Ectodermal cell (in vitro differentiated cells): ENCODE results near the gene LRMDA.

Source experiments
- H3K27ac ChIP-seq: 2 replicates; pipeline ENCODE4 v1.7.0; 2013; ENCODE audit warnings: mild to moderate bottlenecking, low read depth, low read length; ENCODE audit not compliant: insufficient read depth, poor library complexity, severe bottlenecking
- H3K27me3 ChIP-seq: 2 replicates; pipeline ENCODE4 v1.7.0; 2013; ENCODE audit warnings: mild to moderate bottlenecking, low read length; ENCODE audit not compliant: insufficient read depth, control insufficient read depth, poor library complexity, severe bottlenecking
- H3K36me3 ChIP-seq: one replicate; pipeline ENCODE4 v1.7.0; 2013; ENCODE audit warnings: low read length; ENCODE audit not compliant: control insufficient read depth, insufficient read depth
- H3K4me1 ChIP-seq: one replicate; pipeline ENCODE4 v1.7.0; 2013; ENCODE audit warnings: low read length; ENCODE audit not compliant: control insufficient read depth, insufficient read depth
- H3K4me3 ChIP-seq: 2 replicates; pipeline ENCODE4 v1.7.0; 2013; ENCODE audit warnings: low read depth, low read length, control low read depth; ENCODE audit not compliant: insufficient read depth
- H3K9me3 ChIP-seq: 2 replicates; pipeline ENCODE4 v1.7.0; 2013; ENCODE audit warnings: mild to moderate bottlenecking, low read length, moderate library complexity; ENCODE audit not compliant: control insufficient read depth
- WGBS, 2 experiments: methylation state at CpG; one replicate each; pipeline ENCODE4 v1.1.7; 2013; ENCODE audit warnings: missing lambda C conversion rate in 2 of 2; 5-methylcytosine and 5-hydroxymethylcytosine counted together

Gene LRMDA

DNA sequence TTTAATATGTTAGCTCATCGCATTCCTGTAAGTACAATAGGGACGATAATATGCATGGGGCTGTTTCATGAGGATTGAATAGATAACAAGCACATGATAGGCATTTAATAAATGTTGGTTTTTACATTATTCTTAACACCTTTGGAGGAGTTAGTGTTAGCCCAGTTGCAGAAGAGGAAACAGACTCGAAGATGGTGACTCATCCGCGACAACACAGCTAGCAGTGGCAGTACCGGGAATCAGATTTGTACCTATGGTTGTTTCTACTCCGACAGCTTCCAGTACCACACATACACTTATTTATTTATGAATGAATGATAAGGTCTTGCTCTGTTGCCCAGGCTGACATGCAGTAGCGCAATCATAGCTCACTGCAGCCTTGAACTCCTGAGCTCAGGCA is 2.9 kb downstream of the LRMDA start:
- H3K27me3 ChIP-seq: peaks cover 86% of the 10 kb centered on the region
- no peak overlapping the region for H3K27ac ChIP-seq
- 89 to 91% methylated on average over 7 to 8 of the region's 8 CpGs for WGBS, 2 experiments
- H3K4me3 ChIP-seq: no peak overlapping the region
- peaks cover 32% of the 10 kb centered on the region for H3K4me1 ChIP-seq
- H3K9me3 ChIP-seq: no peaks in the 10 kb centered on the region
- no peaks in the 10 kb centered on the region for H3K36me3 ChIP-seq

DNA sequence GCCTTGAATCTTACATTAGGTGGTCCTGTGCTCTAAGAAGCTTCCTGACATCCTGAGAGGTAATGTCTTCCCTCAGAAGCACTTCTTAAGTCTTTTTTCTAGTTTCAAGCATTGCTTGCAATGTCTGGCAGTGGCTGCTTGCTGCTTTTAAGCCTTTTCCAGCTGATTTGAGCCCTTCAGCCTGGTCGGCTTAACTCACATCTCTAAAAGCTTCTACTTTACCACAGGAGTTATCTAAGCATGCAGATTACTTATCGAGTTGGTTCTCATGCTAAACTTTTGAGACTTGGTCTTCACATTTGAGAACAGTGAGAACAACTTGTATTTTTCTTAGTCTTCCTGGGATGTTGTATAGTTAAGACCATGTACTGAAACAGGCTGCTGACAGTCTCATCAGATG is 3.9 kb downstream of the LRMDA start:
- no peak overlapping the region for H3K4me3 ChIP-seq
- H3K27ac ChIP-seq: no peak overlapping the region
- peaks cover 24% of the 10 kb centered on the region for H3K4me1 ChIP-seq
- 77 to 93% methylated on average over 2 of the region's 2 CpGs for WGBS, 2 experiments
- H3K9me3 ChIP-seq: no peaks in the 10 kb centered on the region
- H3K27me3 ChIP-seq: peaks cover 80% of the 10 kb centered on the region
- H3K36me3 ChIP-seq: no peaks in the 10 kb centered on the region

DNA sequence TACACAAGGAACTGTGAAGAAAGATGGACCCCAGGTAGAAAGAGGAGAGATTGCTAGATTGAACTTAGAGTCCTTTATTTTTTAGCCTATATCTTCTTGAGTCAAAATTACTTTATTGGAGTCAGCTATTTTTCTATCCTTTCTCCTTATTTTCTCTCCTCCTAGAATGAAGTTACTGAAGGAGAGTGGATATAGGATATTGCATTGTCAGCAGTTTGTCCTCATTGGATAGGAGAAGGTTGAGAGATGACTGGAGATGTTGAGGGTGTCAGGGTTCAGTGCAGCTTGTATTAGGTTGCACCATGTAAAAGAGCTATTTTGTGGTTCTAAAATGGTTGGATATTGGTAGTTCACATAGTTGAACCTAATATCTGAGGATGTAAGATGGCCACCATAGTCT is 5.5 kb downstream of the LRMDA start:
- Histone ChIP-seq H3K4me1 (peaks cover 20% of the 10 kb centered on the region), H3K27ac (no peak overlapping the region), H3K27me3 (peaks cover 68% of the 10 kb centered on the region), H3K36me3 (no peaks in the 10 kb centered on the region), H3K9me3 (no peaks in the 10 kb centered on the region), H3K4me3 (no peak overlapping the region)

DNA sequence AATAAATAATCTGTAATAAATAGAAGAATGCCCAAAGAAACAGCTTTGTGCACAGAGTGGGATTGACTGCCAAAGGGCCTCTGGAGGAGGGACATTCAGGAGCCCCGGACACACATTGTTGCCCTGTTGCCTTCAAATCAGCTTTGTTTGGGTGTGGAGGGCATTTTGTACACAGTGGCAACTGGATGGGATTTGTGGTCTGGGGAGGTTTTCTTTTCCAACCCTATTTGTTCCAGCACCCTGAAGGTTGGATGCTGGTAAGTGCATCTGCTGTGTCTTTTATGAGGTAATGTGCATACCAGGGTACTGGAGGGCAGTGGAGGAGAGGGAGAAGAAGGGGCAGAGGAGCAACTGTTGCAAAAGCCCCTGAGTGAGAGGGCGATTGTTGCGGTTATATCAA is 6.3 kb downstream of the LRMDA start:
- H3K4me3 ChIP-seq: no peak overlapping the region
- 92 to 97% methylated on average over 3 of the region's 3 CpGs for WGBS, 2 experiments
- H3K4me1 ChIP-seq: peaks cover 12% of the 10 kb centered on the region
- H3K36me3 ChIP-seq: no peaks in the 10 kb centered on the region
- peaks cover 60% of the 10 kb centered on the region for H3K27me3 ChIP-seq
- no peaks in the 10 kb centered on the region for H3K9me3 ChIP-seq
- H3K27ac ChIP-seq: no peak overlapping the region

DNA sequence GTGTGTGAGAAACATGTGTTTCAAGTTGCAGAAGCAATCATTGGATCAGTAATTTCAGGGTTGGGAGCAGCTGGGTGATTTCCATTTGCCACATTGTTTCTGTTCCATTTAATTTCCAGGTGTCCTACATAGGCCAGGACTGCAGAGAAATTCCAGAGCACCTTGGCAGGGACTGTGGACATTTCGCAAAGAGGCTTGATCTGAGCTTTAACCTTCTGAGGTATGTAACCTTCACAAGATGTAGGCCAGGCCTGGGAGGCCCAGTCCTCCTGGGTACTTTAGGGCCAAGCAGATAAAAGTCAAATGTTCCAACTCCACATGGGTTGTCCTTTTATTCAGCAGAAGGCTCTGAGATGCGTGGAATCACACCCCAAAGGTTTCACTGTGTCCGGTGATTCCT is 6.9 kb downstream of the LRMDA start:
- Histone ChIP-seq H3K9me3 (no peaks in the 10 kb centered on the region), H3K27ac (no peak overlapping the region), H3K36me3 (no peaks in the 10 kb centered on the region), H3K4me1 (peaks cover 7% of the 10 kb centered on the region), H3K27me3 (peaks cover 54% of the 10 kb centered on the region), H3K4me3 (no peak overlapping the region)
- whole genome bisulfite sequencing, 2 experiments: 92 to 94% methylated on average over 3 of the region's 3 CpGs

DNA sequence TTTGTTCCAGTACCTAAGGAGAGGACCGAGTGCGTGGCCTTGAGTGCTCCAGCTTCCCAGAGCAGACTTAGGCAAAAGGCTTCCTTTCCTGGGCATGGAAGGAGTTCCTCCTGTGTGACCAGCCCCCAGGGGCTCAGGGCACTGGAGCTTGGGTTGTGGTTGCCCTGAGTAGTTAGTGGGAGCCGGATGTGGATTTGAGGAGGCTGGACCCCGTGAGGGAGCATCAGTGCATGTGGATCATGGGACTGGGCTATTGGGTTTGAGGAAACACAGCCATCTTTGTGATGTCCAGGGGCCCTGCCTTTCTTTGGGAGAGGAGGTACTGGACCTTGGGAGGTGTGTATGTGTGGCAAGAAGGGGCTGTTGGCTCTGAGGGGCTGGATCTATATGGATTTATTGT is 8.4 kb downstream of the LRMDA start:
- 92 to 93% methylated on average over 4 of the region's 4 CpGs for WGBS, 2 experiments
- Histone ChIP-seq H3K4me1 (peaks cover 6% of the 10 kb centered on the region), H3K4me3 (no peak overlapping the region), H3K27me3 (peaks cover 39% of the 10 kb centered on the region), H3K36me3 (no peaks in the 10 kb centered on the region), H3K9me3 (no peaks in the 10 kb centered on the region), H3K27ac (no peak overlapping the region)

DNA sequence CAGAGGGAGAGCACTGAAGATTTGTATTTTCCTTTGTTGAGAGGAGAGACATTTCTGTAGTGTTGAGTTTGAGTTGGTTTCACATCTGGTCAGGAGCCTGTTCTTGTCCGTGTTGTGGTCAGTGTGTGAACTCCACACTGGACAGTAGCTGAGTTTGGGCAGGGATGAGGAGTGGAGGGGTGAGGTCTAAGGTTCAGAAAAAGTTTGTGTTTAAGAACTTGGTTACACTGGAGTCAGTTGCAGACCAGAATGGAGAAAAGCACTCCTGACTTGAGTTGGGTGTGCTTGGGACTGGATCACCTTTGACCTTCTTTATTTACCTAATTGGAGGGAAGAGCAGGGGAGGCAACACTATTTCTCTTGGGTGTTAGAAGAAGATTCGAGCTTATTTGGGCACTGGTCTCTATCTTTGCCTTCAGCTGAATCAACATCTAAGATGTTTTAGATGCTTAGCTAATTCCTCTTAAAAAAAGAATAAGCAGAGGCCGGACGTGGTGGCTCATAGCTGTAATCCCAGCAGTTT is 8.9 kb downstream of the LRMDA start:
- WGBS, 2 experiments: 94% methylated on average over 4 of the region's 4 CpGs
- no peaks in the 10 kb centered on the region for H3K36me3 ChIP-seq
- no peak overlapping the region for H3K4me3 ChIP-seq
- H3K4me1 ChIP-seq: peaks cover 3% of the 10 kb centered on the region
- peaks cover 33% of the 10 kb centered on the region for H3K27me3 ChIP-seq
- H3K27ac ChIP-seq: no peak overlapping the region
- H3K9me3 ChIP-seq: no peaks in the 10 kb centered on the region

DNA sequence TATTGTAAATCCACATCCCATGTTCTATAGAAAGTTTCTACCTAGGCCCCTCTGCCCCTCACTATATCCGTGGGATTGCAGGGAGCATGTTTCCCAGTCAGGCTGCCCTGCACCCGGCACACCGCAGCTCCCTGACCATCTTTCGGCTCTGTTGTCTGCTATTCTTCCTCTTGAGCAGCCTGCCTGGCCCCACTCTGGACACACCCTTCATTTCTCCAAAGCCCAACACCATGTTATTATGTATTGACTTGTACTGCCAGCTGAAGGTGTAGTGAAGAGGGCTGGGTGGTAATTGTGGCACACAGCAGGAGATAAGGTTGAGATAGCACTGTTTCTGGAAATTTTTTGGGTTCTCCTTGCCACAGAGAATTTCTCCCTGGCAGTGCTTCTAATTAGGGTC is 9.8 kb downstream of the LRMDA start:
- WGBS, 2 experiments: 82 to 98% methylated on average over 4 of the region's 4 CpGs
- Histone ChIP-seq H3K4me3 (no peak overlapping the region), H3K27ac (no peak overlapping the region), H3K27me3 (peaks cover 25% of the 10 kb centered on the region), H3K4me1 (no peaks in the 10 kb centered on the region), H3K36me3 (no peaks in the 10 kb centered on the region), H3K9me3 (no peaks in the 10 kb centered on the region)

DNA sequence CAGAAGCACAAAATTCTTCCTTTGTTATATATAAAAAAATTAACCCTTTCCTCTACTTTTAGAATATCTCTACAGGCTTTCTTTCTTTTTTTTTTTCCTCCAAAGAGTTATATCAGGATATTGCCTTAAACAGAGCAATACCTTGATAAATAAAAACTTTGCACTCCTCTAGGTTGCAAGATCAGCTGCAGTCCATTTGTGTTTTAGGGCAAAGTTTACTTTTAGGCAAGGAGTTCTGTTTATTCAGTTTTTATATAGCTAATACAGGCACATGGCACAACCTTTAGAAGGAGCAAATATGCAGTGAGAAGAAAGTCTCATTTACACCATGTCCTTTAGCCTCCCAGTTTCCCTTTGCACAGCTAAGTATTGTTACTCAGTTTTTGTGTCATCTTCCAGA is 10.3 kb downstream of the LRMDA start:
- no peak overlapping the region for H3K27ac ChIP-seq
- peaks cover 22% of the 10 kb centered on the region for H3K27me3 ChIP-seq
- no peak overlapping the region for H3K4me3 ChIP-seq
- H3K36me3 ChIP-seq: no peaks in the 10 kb centered on the region
- H3K4me1 ChIP-seq: no peaks in the 10 kb centered on the region
- no peaks in the 10 kb centered on the region for H3K9me3 ChIP-seq

DNA sequence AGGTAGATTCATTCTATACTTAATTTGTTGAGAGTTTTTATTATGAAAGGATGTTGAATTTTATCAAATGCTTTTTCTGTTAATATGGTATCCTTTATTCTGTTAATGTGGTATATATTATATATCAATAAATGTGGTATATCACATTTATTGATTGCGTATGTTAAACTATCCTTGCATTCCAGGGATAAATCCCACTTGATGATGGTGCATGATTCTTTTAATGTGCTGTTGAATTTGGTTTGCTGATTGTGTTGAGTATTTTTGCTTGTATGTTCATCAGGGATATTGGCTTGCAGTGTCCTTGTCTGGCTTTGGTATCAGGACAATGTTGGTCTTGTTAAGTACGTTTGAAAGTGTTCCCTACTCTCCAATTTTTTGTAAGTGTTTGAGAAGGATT is 11.9 kb downstream of the LRMDA start:
- Histone ChIP-seq H3K27me3 (peaks cover 9% of the 10 kb centered on the region), H3K4me1 (no peaks in the 10 kb centered on the region), H3K36me3 (no peaks in the 10 kb centered on the region), H3K27ac (no peak overlapping the region), H3K9me3 (no peaks in the 10 kb centered on the region), H3K4me3 (no peak overlapping the region)
- WGBS, 2 experiments: 86 to 90% methylated on average over 2 of the region's 2 CpGs

DNA sequence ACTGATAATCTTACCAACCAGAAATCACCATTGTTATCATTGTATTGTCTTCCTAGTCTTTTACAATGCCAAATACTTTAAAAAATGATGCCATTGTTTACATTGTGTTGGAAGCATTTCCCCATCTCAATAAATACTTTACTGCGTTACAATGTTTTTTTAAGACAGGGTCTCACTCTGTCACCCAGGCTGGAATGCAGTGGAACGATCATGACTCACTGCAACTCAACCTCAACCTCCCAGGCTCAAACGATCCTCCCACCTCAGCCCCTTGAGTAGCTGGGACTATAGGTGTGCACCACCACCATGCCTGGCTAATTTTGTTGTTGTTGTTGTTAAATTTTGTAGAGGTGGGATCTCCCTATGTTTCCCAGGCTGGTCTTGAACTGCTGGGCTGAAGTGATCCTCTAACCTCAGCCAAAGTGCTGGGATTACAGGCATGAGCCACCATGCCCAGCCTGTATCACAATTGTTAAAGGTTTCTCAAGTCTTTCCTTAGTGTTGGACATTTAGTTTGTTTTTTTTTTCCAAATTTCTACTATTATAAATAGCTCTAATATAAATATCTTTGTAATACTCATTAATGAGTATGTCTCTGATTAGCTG is 13.5 kb downstream of the LRMDA start:
- WGBS, 2 experiments: 78 to 90% methylated on average over 3 of the region's 3 CpGs
- no peaks in the 10 kb centered on the region for H3K27me3 ChIP-seq
- H3K9me3 ChIP-seq: no peaks in the 10 kb centered on the region
- H3K4me1 ChIP-seq: peaks cover 9% of the 10 kb centered on the region
- H3K4me3 ChIP-seq: no peak overlapping the region
- no peaks in the 10 kb centered on the region for H3K36me3 ChIP-seq
- no peak overlapping the region for H3K27ac ChIP-seq
